Measurements from ENCODE around the gene MT1A. TPM values are rescaled to one million over a fixed set of nuclear protein-coding genes. Genes with fewer than 3 reads are reported as not detected.

Gene MT1A
- total and polyA plus RNA-seq, 2 of the 8 experiments (the other 6 are each of a cell fraction or from before 2014, with no cell fraction given): not detected

DNA sequence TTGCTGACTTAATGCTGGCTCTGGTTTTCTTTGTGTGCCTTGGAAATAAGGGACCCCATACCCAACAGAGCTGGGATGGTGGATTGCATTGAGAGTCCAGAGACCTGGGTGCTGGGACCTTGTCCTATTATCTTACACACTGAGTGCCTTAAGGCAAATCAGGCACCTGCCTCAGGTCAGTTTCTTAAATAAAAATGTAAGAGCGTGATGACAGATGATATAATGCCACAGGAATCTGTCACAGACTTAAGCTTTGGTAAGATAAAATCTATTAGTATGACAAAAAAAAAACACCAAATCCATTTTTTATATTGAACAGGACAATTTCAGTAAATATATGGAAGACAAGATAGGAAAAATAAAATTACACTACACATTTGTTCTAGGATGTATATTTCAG lies 1.6 kb downstream of the MT1A start (continued):
- TF ChIP-seq, protein P1, sequence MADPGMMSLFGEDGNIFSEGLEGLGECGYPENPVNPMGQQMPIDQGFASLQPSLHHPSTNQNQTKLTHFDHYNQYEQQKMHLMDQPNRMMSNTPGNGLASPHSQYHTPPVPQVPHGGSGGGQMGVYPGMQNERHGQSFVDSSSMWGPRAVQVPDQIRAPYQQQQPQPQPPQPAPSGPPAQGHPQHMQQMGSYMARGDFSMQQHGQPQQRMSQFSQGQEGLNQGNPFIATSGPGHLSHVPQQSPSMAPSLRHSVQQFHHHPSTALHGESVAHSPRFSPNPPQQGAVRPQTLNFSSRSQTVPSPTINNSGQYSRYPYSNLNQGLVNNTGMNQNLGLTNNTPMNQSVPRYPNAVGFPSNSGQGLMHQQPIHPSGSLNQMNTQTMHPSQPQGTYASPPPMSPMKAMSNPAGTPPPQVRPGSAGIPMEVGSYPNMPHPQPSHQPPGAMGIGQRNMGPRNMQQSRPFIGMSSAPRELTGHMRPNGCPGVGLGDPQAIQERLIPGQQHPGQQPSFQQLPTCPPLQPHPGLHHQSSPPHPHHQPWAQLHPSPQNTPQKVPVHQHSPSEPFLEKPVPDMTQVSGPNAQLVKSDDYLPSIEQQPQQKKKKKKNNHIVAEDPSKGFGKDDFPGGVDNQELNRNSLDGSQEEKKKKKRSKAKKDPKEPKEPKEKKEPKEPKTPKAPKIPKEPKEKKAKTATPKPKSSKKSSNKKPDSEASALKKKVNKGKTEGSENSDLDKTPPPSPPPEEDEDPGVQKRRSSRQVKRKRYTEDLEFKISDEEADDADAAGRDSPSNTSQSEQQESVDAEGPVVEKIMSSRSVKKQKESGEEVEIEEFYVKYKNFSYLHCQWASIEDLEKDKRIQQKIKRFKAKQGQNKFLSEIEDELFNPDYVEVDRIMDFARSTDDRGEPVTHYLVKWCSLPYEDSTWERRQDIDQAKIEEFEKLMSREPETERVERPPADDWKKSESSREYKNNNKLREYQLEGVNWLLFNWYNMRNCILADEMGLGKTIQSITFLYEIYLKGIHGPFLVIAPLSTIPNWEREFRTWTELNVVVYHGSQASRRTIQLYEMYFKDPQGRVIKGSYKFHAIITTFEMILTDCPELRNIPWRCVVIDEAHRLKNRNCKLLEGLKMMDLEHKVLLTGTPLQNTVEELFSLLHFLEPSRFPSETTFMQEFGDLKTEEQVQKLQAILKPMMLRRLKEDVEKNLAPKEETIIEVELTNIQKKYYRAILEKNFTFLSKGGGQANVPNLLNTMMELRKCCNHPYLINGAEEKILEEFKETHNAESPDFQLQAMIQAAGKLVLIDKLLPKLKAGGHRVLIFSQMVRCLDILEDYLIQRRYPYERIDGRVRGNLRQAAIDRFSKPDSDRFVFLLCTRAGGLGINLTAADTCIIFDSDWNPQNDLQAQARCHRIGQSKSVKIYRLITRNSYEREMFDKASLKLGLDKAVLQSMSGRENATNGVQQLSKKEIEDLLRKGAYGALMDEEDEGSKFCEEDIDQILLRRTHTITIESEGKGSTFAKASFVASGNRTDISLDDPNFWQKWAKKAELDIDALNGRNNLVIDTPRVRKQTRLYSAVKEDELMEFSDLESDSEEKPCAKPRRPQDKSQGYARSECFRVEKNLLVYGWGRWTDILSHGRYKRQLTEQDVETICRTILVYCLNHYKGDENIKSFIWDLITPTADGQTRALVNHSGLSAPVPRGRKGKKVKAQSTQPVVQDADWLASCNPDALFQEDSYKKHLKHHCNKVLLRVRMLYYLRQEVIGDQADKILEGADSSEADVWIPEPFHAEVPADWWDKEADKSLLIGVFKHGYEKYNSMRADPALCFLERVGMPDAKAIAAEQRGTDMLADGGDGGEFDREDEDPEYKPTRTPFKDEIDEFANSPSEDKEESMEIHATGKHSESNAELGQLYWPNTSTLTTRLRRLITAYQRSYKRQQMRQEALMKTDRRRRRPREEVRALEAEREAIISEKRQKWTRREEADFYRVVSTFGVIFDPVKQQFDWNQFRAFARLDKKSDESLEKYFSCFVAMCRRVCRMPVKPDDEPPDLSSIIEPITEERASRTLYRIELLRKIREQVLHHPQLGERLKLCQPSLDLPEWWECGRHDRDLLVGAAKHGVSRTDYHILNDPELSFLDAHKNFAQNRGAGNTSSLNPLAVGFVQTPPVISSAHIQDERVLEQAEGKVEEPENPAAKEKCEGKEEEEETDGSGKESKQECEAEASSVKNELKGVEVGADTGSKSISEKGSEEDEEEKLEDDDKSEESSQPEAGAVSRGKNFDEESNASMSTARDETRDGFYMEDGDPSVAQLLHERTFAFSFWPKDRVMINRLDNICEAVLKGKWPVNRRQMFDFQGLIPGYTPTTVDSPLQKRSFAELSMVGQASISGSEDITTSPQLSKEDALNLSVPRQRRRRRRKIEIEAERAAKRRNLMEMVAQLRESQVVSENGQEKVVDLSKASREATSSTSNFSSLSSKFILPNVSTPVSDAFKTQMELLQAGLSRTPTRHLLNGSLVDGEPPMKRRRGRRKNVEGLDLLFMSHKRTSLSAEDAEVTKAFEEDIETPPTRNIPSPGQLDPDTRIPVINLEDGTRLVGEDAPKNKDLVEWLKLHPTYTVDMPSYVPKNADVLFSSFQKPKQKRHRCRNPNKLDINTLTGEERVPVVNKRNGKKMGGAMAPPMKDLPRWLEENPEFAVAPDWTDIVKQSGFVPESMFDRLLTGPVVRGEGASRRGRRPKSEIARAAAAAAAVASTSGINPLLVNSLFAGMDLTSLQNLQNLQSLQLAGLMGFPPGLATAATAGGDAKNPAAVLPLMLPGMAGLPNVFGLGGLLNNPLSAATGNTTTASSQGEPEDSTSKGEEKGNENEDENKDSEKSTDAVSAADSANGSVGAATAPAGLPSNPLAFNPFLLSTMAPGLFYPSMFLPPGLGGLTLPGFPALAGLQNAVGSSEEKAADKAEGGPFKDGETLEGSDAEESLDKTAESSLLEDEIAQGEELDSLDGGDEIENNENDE (IDR thresholded peaks at IDR 0.05; ENCODE audit: insufficient replicate concordance, low read length): no peak
- TF ChIP-seq RAD21 (IDR thresholded peaks at IDR 0.05 in 1 of 2, conservative IDR thresholded peaks at IDR 0.05 in 1 of 2; ENCODE audit: low read depth in 2 of 2, low read length in 2 of 2) (no peak), EP300 (IDR thresholded peaks at IDR 0.05; ENCODE audit: borderline replicate concordance in 1 of 2, low read depth in 2 of 2, low read length in 2 of 2) (no peak), RFX5 (IDR thresholded peaks at IDR 0.05; ENCODE audit: borderline replicate concordance, low read depth, low read length) (no peak), HDAC6 (IDR thresholded peaks at IDR 0.05; ENCODE audit: low read depth, low read length) (no peak), EGR1 (IDR thresholded peaks at IDR 0.05; ENCODE audit: borderline replicate concordance, low read depth, low read length) (no peak), POU5F1 (IDR thresholded peaks at IDR 0.05; ENCODE audit: low read depth, low read length) (no peak), SP1 (IDR thresholded peaks at IDR 0.05; ENCODE audit: low read depth, low read length) (no peak)
- TF ChIP-seq, protein P2, sequence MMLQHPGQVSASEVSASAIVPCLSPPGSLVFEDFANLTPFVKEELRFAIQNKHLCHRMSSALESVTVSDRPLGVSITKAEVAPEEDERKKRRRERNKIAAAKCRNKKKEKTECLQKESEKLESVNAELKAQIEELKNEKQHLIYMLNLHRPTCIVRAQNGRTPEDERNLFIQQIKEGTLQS (IDR thresholded peaks at IDR 0.05; ENCODE audit: insufficient read depth, low read depth, low read length): no peak
- TF ChIP-seq, protein P3, sequence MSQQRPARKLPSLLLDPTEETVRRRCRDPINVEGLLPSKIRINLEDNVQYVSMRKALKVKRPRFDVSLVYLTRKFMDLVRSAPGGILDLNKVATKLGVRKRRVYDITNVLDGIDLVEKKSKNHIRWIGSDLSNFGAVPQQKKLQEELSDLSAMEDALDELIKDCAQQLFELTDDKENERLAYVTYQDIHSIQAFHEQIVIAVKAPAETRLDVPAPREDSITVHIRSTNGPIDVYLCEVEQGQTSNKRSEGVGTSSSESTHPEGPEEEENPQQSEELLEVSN (IDR thresholded peaks at IDR 0.05): no peak

Data from H1 (cell line).